ENCODE data around the gene EML5. TPM values are rescaled to one million over a fixed set of nuclear protein-coding genes. Genes with fewer than 3 reads are reported as not detected.

Gene EML5
- total and polyA plus RNA-seq, 2 of the 13 experiments (the other 11 are each of a cell fraction or from before 2014, with no cell fraction given), result 0.11 TPM; not detected in 1

DNA sequence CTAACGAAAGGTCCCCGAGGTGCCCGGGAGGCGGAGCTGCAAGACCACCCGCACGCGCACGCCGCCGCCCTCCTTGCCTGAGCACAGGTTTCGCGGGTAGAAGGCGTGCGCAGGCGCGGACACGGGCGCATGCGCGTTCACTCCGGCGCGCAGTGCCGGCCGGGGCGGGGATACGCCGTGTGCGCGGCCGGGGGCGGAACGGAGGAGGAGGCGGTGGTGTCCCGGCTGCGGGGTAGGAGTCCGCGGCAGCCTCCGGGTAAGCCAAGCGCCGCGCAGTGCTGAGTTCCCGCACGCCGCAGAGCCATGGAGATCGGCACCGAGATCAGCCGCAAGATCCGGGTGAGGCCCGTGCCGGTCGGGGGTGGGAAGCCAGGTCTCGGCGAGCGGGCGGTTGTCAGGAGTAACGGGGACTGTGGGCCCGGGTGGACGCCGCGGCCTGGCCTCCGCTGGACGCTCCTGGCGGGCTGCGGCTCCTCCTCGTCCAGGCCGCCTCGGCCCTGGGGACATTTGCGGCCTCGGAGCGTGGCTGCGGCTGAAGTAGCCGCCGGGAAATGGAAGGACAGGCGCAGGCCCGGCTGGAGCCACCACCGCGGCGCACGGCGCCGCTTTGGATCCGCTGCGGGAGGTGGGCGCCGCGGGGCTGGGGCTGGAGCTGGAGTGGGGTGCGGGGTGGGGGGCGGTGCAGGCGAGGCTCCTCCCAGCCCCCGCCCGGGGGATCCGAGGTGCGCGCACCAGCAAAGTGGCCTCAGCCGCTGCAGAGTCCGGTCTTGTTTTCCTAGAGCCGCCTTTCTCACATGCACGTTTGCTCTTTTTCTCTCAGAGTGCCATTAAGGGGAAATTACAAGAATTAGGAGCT is 229.7 kb downstream of the EML5 start, which contains the start of gene ZC3H14 (continued):
- TF ChIP-seq, protein P1, sequence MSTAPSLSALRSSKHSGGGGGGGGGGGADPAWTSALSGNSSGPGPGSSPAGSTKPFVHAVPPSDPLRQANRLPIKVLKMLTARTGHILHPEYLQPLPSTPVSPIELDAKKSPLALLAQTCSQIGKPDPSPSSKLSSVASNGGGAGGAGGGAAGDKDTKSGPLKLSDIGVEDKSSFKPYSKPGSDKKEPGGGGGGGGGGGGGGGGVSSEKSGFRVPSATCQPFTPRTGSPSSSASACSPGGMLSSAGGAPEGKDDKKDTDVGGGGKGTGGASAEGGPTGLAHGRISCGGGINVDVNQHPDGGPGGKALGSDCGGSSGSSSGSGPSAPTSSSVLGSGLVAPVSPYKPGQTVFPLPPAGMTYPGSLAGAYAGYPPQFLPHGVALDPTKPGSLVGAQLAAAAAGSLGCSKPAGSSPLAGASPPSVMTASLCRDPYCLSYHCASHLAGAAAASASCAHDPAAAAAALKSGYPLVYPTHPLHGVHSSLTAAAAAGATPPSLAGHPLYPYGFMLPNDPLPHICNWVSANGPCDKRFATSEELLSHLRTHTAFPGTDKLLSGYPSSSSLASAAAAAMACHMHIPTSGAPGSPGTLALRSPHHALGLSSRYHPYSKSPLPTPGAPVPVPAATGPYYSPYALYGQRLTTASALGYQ (CRISPR knock-in tag; IDR thresholded peaks at IDR 0.05), result no peak; the same call in 1 of the 2 replicates
- TF ChIP-seq ERF (CRISPR knock-in tag; IDR thresholded peaks at IDR 0.05) (peak; percentile 64; the same call in 1 of the 2 replicates), ZNF142 (CRISPR knock-in tag; IDR thresholded peaks at IDR 0.05) (peak; percentile 74), ZFP90 (CRISPR knock-in tag; IDR thresholded peaks at IDR 0.05; ENCODE audit: borderline replicate concordance) (peak; percentile 45; the same call in 1 of the 2 replicates), ZNF274 (CRISPR knock-in tag; IDR thresholded peaks at IDR 0.05) (peak; percentile 77), ZBTB20 (CRISPR knock-in tag; IDR thresholded peaks at IDR 0.05; ENCODE audit: borderline replicate concordance, low read depth) (no peak), HHEX (CRISPR knock-in tag; IDR thresholded peaks at IDR 0.05) (no peak), ZSCAN31 (CRISPR knock-in tag; IDR thresholded peaks at IDR 0.05; ENCODE audit: low read depth) (peak; percentile 95), ZNF850 (CRISPR knock-in tag; conservative IDR thresholded peaks at IDR 0.05) (peak; percentile 71; the same call in 1 of the 2 replicates), ZNF562 (CRISPR knock-in tag; IDR thresholded peaks at IDR 0.05; ENCODE audit: borderline replicate concordance) (peak; percentile 23; the same call in 1 of the 2 replicates), ELF3 (CRISPR knock-in tag; IDR thresholded peaks at IDR 0.05) (peak; percentile 34; the same call in 1 of the 2 replicates), RFXAP (CRISPR knock-in tag; IDR thresholded peaks at IDR 0.05; ENCODE audit: borderline replicate concordance) (peak; percentile 89; the same call in 1 of the 2 replicates), TEAD3 (CRISPR knock-in tag; optimal IDR thresholded peaks at IDR 0.05; ENCODE audit: borderline replicate concordance) (peak; percentile 55), TRIM24 (CRISPR knock-in tag; IDR thresholded peaks at IDR 0.05) (no peak), NFIC (IDR thresholded peaks at IDR 0.05; ENCODE audit: low read length) (no peak), ZNF431 (CRISPR knock-in tag; IDR thresholded peaks at IDR 0.05; ENCODE audit: borderline replicate concordance, low read depth) (0 out of 2 replicates have a peak, but pooled peaks have one; percentile 45), ZNF484 (CRISPR knock-in tag; IDR thresholded peaks at IDR 0.05; ENCODE audit: borderline replicate concordance, low read depth) (peak; percentile 79; the same call in 1 of the 2 replicates), E2F5 (CRISPR knock-in tag; conservative IDR thresholded peaks at IDR 0.05) (peak; percentile 91)
- TF ChIP-seq, protein P2, sequence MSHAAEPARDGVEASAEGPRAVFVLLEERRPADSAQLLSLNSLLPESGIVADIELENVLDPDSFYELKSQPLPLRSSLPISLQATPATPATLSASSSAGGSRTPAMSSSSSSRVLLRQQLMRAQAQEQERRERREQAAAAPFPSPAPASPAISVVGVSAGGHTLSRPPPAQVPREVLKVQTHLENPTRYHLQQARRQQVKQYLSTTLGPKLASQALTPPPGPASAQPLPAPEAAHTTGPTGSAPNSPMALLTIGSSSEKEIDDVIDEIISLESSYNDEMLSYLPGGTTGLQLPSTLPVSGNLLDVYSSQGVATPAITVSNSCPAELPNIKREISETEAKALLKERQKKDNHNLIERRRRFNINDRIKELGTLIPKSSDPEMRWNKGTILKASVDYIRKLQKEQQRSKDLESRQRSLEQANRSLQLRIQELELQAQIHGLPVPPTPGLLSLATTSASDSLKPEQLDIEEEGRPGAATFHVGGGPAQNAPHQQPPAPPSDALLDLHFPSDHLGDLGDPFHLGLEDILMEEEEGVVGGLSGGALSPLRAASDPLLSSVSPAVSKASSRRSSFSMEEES (CRISPR knock-in tag; IDR thresholded peaks at IDR 0.05), result peak; percentile 10; the same call in 1 of the 2 replicates
